Right atrium auricular region (tissue), 2 donors: ENCODE data around the gene GPRC5A. TPM values are rescaled to one million over a fixed set of nuclear protein-coding genes. Genes with fewer than 3 reads are reported as not detected.

Experiments used
- DNase-seq: peaks from one replicate; pipeline ENCODE4 v3.0.0-alpha.2; 2019; ENCODE audit warnings: low spot score
- H3K27ac ChIP-seq, 2 donors: fragments of 200-600 bp; sonication (generic); 1 replicate in 1 of 2; 2 replicates in 1 of 2; pipeline ENCODE4 v1.5.1; 2016 to 2019
- H3K27me3 ChIP-seq, 2 donors: fragments of 200-600 bp; sonication (generic); one replicate each; pipeline versions ENCODE4 v1.5.1 to v1.6.0; 2017 to 2019
- H3K36me3 ChIP-seq: fragments of 200-600 bp; sonication (generic); one replicate; pipeline ENCODE4 v1.5.1; 2016
- H3K4me1 ChIP-seq, 2 donors: fragments of 200-600 bp; sonication (generic); one replicate each; pipeline versions ENCODE4 v1.5.1 to v1.6.0; 2017 to 2019
- H3K4me3 ChIP-seq, 2 donors: fragments of 200-600 bp; sonication (generic); 1 replicate in 1 of 2; 2 replicates in 1 of 2; pipeline ENCODE4 v1.5.1; 2017 to 2019; ENCODE audit warnings: mild to moderate bottlenecking in 1 of 2, moderate library complexity in 1 of 2
- H3K9me3 ChIP-seq, 2 donors: fragments of 200-600 bp; sonication (generic); one replicate each; pipeline ENCODE4 v1.5.1; 2019
- CTCF ChIP-seq, 2 donors: fragments of 200-600 bp; sonication (generic); IDR thresholded peaks; one replicate each; pipeline ENCODE4 v1.5.1; 2019; ENCODE audit warnings: antibody characterized with exemption in 2 of 2
- total RNA-seq, 2 donors: library from RNA; depleted of rRNA; stranded (reverse); fragments of >200 nt; gene quantifications; one replicate each; pipeline ENCODE4 v1.1.0, GENCODE V29; 2016

Gene GPRC5A
- total RNA-seq, 2 donors from 2014 or later = 10.1 to 14.3 TPM

- peak overlapping the region in 1 of 2 donors; percentile 53 for H3K27ac ChIP-seq
- peaks cover 0 to 8% of the 10 kb centered on the region in 2 donors for H3K4me1 ChIP-seq
- no peak overlapping the region for H3K4me3 ChIP-seq
- H3K36me3 ChIP-seq = no peaks in the 10 kb centered on the region
- no peaks in the 10 kb centered on the region for H3K27me3 ChIP-seq
- no peak for DNase-seq
- H3K9me3 ChIP-seq = no peaks in the 10 kb centered on the region
- TF ChIP-seq CTCF (IDR thresholded peaks at IDR 0.05) = no peak
Measured at GRCh38 chr12:12909228-12909994, 18.0 kb downstream of the GPRC5A start.

- Histone ChIP-seq H3K36me3 (no peaks in the 10 kb centered on the region), H3K4me1 (peaks cover 0 to 8% of the 10 kb centered on the region in 2 donors)
Measured at GRCh38 chr12:12909995-12910420, 18.6 kb downstream of the GPRC5A start.

GRCh38 chr12:12912711-12913110, 21.3 kb downstream of the GPRC5A start:
- H3K4me1 ChIP-seq = peaks cover 0 to 24% of the 10 kb centered on the region in 2 donors
- H3K27ac ChIP-seq = no peak overlapping the region
- no peaks in the 10 kb centered on the region for H3K9me3 ChIP-seq
- TF ChIP-seq CTCF (IDR thresholded peaks at IDR 0.05) = no peak
- no peaks in the 10 kb centered on the region for H3K27me3 ChIP-seq
- H3K36me3 ChIP-seq = no peaks in the 10 kb centered on the region
- no peak overlapping the region for H3K4me3 ChIP-seq
- DNase-seq = no peak

More at GRCh38 chr12:12909995-12910420, 18.6 kb downstream of the GPRC5A start:
- Histone ChIP-seq H3K4me3 (no peak overlapping the region), H3K27me3 (no peaks in the 10 kb centered on the region), H3K9me3 (no peaks in the 10 kb centered on the region), H3K27ac (peak overlapping the region; percentile 15 to 53)
- DNase-seq = no peak
- TF ChIP-seq CTCF (IDR thresholded peaks at IDR 0.05) = no peak

- DNase-seq = no peak
- no peaks in the 10 kb centered on the region for H3K36me3 ChIP-seq
- no peak overlapping the region for H3K27ac ChIP-seq
- peaks cover 0 to 17% of the 10 kb centered on the region in 2 donors for H3K4me1 ChIP-seq
- no peak overlapping the region for H3K4me3 ChIP-seq
- no peaks in the 10 kb centered on the region for H3K27me3 ChIP-seq
- no peak for TF ChIP-seq CTCF (IDR thresholded peaks at IDR 0.05)
- no peaks in the 10 kb centered on the region for H3K9me3 ChIP-seq
Measured at GRCh38 chr12:12915656-12916055, 24.3 kb downstream of the GPRC5A start.

GRCh38 chr12:12916135-12916944, 25.0 kb downstream of the GPRC5A start:
- DNase-seq = peak; percentile 96
- Histone ChIP-seq H3K4me1 (peaks cover 0 to 17% of the 10 kb centered on the region in 2 donors), H3K9me3 (no peaks in the 10 kb centered on the region), H3K27me3 (no peaks in the 10 kb centered on the region), H3K36me3 (no peaks in the 10 kb centered on the region), H3K27ac (peak overlapping the region; percentile 14 to 15), H3K4me3 (no peak overlapping the region)
- peak; percentile 81 to 99 for TF ChIP-seq CTCF (IDR thresholded peaks at IDR 0.05)
